ENCODE measurements around the gene TOR2A. TPM values are rescaled to one million over a fixed set of nuclear protein-coding genes. Genes with fewer than 3 reads are reported as not detected.

Gene TOR2A
- total RNA-seq, 1 experiment from 2014 or later = 13.2 TPM

GRCh38 chr9:127720031-127720864, 14.8 kb downstream of the TOR2A start:
- no peak overlapping the region for H2BK5ac ChIP-seq (ENCODE audit: insufficient read length, low read length)
- TF ChIP-seq, protein P1, sequence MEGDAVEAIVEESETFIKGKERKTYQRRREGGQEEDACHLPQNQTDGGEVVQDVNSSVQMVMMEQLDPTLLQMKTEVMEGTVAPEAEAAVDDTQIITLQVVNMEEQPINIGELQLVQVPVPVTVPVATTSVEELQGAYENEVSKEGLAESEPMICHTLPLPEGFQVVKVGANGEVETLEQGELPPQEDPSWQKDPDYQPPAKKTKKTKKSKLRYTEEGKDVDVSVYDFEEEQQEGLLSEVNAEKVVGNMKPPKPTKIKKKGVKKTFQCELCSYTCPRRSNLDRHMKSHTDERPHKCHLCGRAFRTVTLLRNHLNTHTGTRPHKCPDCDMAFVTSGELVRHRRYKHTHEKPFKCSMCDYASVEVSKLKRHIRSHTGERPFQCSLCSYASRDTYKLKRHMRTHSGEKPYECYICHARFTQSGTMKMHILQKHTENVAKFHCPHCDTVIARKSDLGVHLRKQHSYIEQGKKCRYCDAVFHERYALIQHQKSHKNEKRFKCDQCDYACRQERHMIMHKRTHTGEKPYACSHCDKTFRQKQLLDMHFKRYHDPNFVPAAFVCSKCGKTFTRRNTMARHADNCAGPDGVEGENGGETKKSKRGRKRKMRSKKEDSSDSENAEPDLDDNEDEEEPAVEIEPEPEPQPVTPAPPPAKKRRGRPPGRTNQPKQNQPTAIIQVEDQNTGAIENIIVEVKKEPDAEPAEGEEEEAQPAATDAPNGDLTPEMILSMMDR (conservative IDR thresholded peaks at IDR 0.05) = no peak
- no peak overlapping the region for H3K14ac ChIP-seq (ENCODE audit: insufficient read depth, low read length)
- H2BK15ac ChIP-seq (ENCODE audit: low read depth, low read length) = no peak overlapping the region
- Mint-ChIP-seq H3K4me1 (peaks cover 5 to 18% of the 10 kb centered on the region in 2 experiments), H3K36me3 (ENCODE audit: insufficient read depth in 1 of 3, low read depth in 3 of 3) (no peaks in the 10 kb centered on the region), H3K27ac (peak overlapping the region in 1 of 3 experiments; percentile 66; a peak in 2 of 7 replicates), H3K4me3 (no peak overlapping the region; a peak in 1 of 5 replicates), H3K9me3 (no peaks in the 10 kb centered on the region; a peak in 1 of 5 replicates), H3K27me3 (ENCODE audit: low read depth) (peaks cover 2% of the 10 kb centered on the region; the same call in 1 of the 2 replicates)
- no peak overlapping the region for H3K4me2 ChIP-seq (ENCODE audit: insufficient read depth, insufficient read length, low read length)
- no peak overlapping the region for H4K91ac ChIP-seq (ENCODE audit: insufficient read length, low read depth, low read length)
- no peak for DNase-seq
- no peak overlapping the region for H2AK5ac ChIP-seq (ENCODE audit: insufficient read length, low read length)
- H2AFZ ChIP-seq (ENCODE audit: low read length) = no peak overlapping the region
- no peaks in the 10 kb centered on the region for H3K79me1 ChIP-seq (ENCODE audit: insufficient read depth, low read depth, low read length, poor library complexity, severe bottlenecking)
- H2BK120ac ChIP-seq (ENCODE audit: low read depth, low read length, poor library complexity, severe bottlenecking) = no peak overlapping the region
- H3K4me1 ChIP-seq (ENCODE audit: insufficient read depth, low read length) = no peaks in the 10 kb centered on the region; the same call in 1 of the 2 replicates
- no peak overlapping the region for H3K9ac ChIP-seq (ENCODE audit: extremely low read depth, insufficient read length, low read length)
- no peak overlapping the region for H2BK20ac ChIP-seq (ENCODE audit: low read depth, low read length, poor library complexity, severe bottlenecking)
- peaks cover 9% of the 10 kb centered on the region for H3K23me2 ChIP-seq (ENCODE audit: insufficient read length, low read depth, low read length, poor library complexity, severe bottlenecking)
- no peaks in the 10 kb centered on the region for H3K79me2 ChIP-seq (ENCODE audit: insufficient read depth, low read length)
- H3K18ac ChIP-seq (ENCODE audit: insufficient read length, low read depth, low read length) = no peak overlapping the region
- H4K5ac ChIP-seq (ENCODE audit: insufficient read length, low read depth, low read length) = no peak overlapping the region
- no peak overlapping the region for H2BK12ac ChIP-seq (ENCODE audit: insufficient read length, low read depth, low read length)
- no peak overlapping the region for H3K27ac ChIP-seq (ENCODE audit: insufficient read length, low read depth, low read length)
- H3K4ac ChIP-seq (ENCODE audit: low read depth, low read length) = no peak overlapping the region
- WGBS (ENCODE audit: extremely low coverage, insufficient read length, low lambda C conversion rate) = no CpG with 5 or more reads among the region's 12 CpGs
- H3K9me3 ChIP-seq (ENCODE audit: control insufficient read depth, low read depth, low read length) = no peaks in the 10 kb centered on the region
- H4K20me1 ChIP-seq (ENCODE audit: control insufficient read depth, insufficient read depth, insufficient read length) = no peaks in the 10 kb centered on the region
- no peak overlapping the region for H3T11ph ChIP-seq (ENCODE audit: low read length)
- H4K8ac ChIP-seq (replicated peaks; ENCODE audit: insufficient read length, low read depth, low read length) = no peak overlapping the region
- no peak overlapping the region for H3K23ac ChIP-seq (ENCODE audit: insufficient read length, low read depth, low read length)
- H3K56ac ChIP-seq (ENCODE audit: insufficient read length, low read depth, low read length) = no peak overlapping the region
- no peaks in the 10 kb centered on the region for H3K27me3 ChIP-seq (ENCODE audit: insufficient read depth, low read length)
